ENCODE results near the gene CTCF. TPM values are rescaled to one million over a fixed set of nuclear protein-coding genes. Genes with fewer than 3 reads are reported as not detected.
A peak's percentile ranks its signal among the peaks of the same experiment; 100 is the strongest.

CTCF gene
- total RNA-seq, 4 donors from 2014 or later = 26.1 to 39.6 (median 31.8) TPM

- Histone ChIP-seq H3K4me1 (peaks cover 0 to 35% (median 0%) of the 10 kb centered on the region in 4 donors), H3K9me3 (no peaks in the 10 kb centered on the region), H3K27me3 (peaks cover 0 to 79% of the 10 kb centered on the region in 2 donors), H3K36me3 (no peaks in the 10 kb centered on the region), H3K4me3 (no peak overlapping the region), H3K27ac (no peak overlapping the region)
- 76 to 85% methylated on average over 10 to 11 of the region's 13 CpGs for WGBS, 2 donors
- TF ChIP-seq POLR2A (IDR thresholded peaks at IDR 0.05) (no peak), EP300 (IDR thresholded peaks at IDR 0.05) (no peak), CTCF (IDR thresholded peaks at IDR 0.05) (no peak)
- DNase-seq (ENCODE audit: low spot score in 2 of 2) = no peak
Measured at GRCh38 chr16:67647681-67648080, 85.4 kb downstream of the CTCF start.

- H3K4me1 ChIP-seq = peaks cover 0 to 41% (median 1%) of the 10 kb centered on the region in 4 donors
- 18 to 36% methylated on average over 42 to 58 of the region's 65 CpGs for WGBS, 2 donors
- H3K4me3 ChIP-seq = no peak overlapping the region
- TF ChIP-seq POLR2A (IDR thresholded peaks at IDR 0.05) (no peak), EP300 (IDR thresholded peaks at IDR 0.05) (no peak), CTCF (IDR thresholded peaks at IDR 0.05) (no peak)
- no peaks in the 10 kb centered on the region for H3K9me3 ChIP-seq
- H3K27me3 ChIP-seq = peaks cover 0 to 81% of the 10 kb centered on the region in 2 donors
- no peaks in the 10 kb centered on the region for H3K36me3 ChIP-seq
- H3K27ac ChIP-seq = no peak overlapping the region
- no peak for DNase-seq (ENCODE audit: low spot score in 2 of 2)
Measured at GRCh38 chr16:67648088-67648763, 85.9 kb downstream of the CTCF start.

GRCh38 chr16:67648764-67649407 lies 86.6 kb downstream of the CTCF start:
- 45 to 46% methylated on average over 30 to 31 of the region's 35 CpGs for WGBS, 2 donors
- no peaks in the 10 kb centered on the region for H3K9me3 ChIP-seq
- peaks cover 0 to 88% of the 10 kb centered on the region in 2 donors for H3K27me3 ChIP-seq
- H3K4me3 ChIP-seq = no peak overlapping the region
- no peak for TF ChIP-seq EP300 (IDR thresholded peaks at IDR 0.05)
- TF ChIP-seq CTCF (IDR thresholded peaks at IDR 0.05) = no peak
- no peak for TF ChIP-seq POLR2A (IDR thresholded peaks at IDR 0.05)
- peaks cover 0 to 47% (median 6%) of the 10 kb centered on the region in 4 donors for H3K4me1 ChIP-seq
- no peaks in the 10 kb centered on the region for H3K36me3 ChIP-seq
- DNase-seq (ENCODE audit: low spot score in 2 of 2) = no peak
- no peak overlapping the region for H3K27ac ChIP-seq

- Histone ChIP-seq H3K36me3 (no peaks in the 10 kb centered on the region), H3K4me3 (peak overlapping the region in 1 of 4 donors; percentile 21), H3K27me3 (peaks cover 0 to 90% of the 10 kb centered on the region in 2 donors), H3K9me3 (no peaks in the 10 kb centered on the region), H3K4me1 (peaks cover 0 to 47% (median 6%) of the 10 kb centered on the region in 4 donors), H3K27ac (no peak overlapping the region)
- WGBS, 2 donors = 17 to 22% methylated on average over 29 to 34 of the region's 34 CpGs
- TF ChIP-seq CTCF (IDR thresholded peaks at IDR 0.05) = no peak
- no peak for TF ChIP-seq POLR2A (IDR thresholded peaks at IDR 0.05)
- TF ChIP-seq EP300 (IDR thresholded peaks at IDR 0.05) = no peak
- DNase-seq (ENCODE audit: low spot score in 2 of 2) = no peak
Measured at GRCh38 chr16:67649494-67649931, 87.2 kb downstream of the CTCF start.

- 47 to 53% methylated on average over 8 of the region's 8 CpGs for WGBS, 2 donors
- H3K36me3 ChIP-seq = no peaks in the 10 kb centered on the region
- H3K27me3 ChIP-seq = peaks cover 0 to 95% of the 10 kb centered on the region in 2 donors
- peak overlapping the region in 1 of 4 donors; percentile 21 for H3K4me3 ChIP-seq
- H3K4me1 ChIP-seq = peaks cover 0 to 42% (median 6%) of the 10 kb centered on the region in 4 donors
- no peak for DNase-seq (ENCODE audit: low spot score in 2 of 2)
- no peaks in the 10 kb centered on the region for H3K9me3 ChIP-seq
- TF ChIP-seq CTCF (IDR thresholded peaks at IDR 0.05) (no peak), EP300 (IDR thresholded peaks at IDR 0.05) (no peak), POLR2A (IDR thresholded peaks at IDR 0.05) (no peak)
- H3K27ac ChIP-seq = no peak overlapping the region
Measured at GRCh38 chr16:67650023-67650422, 87.7 kb downstream of the CTCF start.

Measured in tibial nerve (tissue), 4 donors.